GM19455 (cell line): ENCODE data around the gene E2F4.
A peak's percentile ranks its signal among the peaks of the same experiment; 100 is the strongest.

Experiments
- ATAC-seq: cut with Tn5 transposase; IDR thresholded peaks from one replicate; pipeline ENCODE4 v1.9.1; 2021; ENCODE audit not compliant: unreplicated experiment

Gene E2F4

GRCh38 chr16:67230809-67231660 is 39.1 kb downstream of the E2F4 start:
- no peak for ATAC-seq

- ATAC-seq = no peak
Measured at GRCh38 chr16:67233596-67233995, 41.6 kb downstream of the E2F4 start.

GRCh38 chr16:67234180-67234597 is 42.2 kb downstream of the E2F4 start:
- no peak for ATAC-seq

GRCh38 chr16:67235816-67236562 is 44.0 kb downstream of the E2F4 start:
- ATAC-seq = no peak

- no peak for ATAC-seq
Measured at GRCh38 chr16:67236563-67237395, 44.8 kb downstream of the E2F4 start.

GRCh38 chr16:67237396-67238277 is 45.7 kb downstream of the E2F4 start:
- no peak for ATAC-seq

- ATAC-seq = no peak
Measured at GRCh38 chr16:67238278-67238575, 46.3 kb downstream of the E2F4 start.

GRCh38 chr16:67238806-67239470 is 47.0 kb downstream of the E2F4 start:
- ATAC-seq = no peak

GRCh38 chr16:67240506-67240905 is 48.6 kb downstream of the E2F4 start:
- ATAC-seq = no peak

GRCh38 chr16:67241008-67241900 is 49.3 kb downstream of the E2F4 start:
- no peak for ATAC-seq

- ATAC-seq = no peak
Measured at GRCh38 chr16:67242138-67242730, 50.3 kb downstream of the E2F4 start.

GRCh38 chr16:67243481-67243880 is 51.5 kb downstream of the E2F4 start:
- ATAC-seq = no peak

- peak; percentile 48 for ATAC-seq
Measured at GRCh38 chr16:67244387-67245185, 52.6 kb downstream of the E2F4 start.

- no peak for ATAC-seq
Measured at GRCh38 chr16:67245186-67245585, 53.2 kb downstream of the E2F4 start.

- ATAC-seq = no peak
Measured at GRCh38 chr16:67245674-67246080, 53.7 kb downstream of the E2F4 start.

- ATAC-seq = peak; percentile 29
Measured at GRCh38 chr16:67246081-67246755, 54.3 kb downstream of the E2F4 start.

- ATAC-seq = peak; percentile 1
Measured at GRCh38 chr16:67246756-67247191, 54.8 kb downstream of the E2F4 start.
